IPS-NIHi7 (cell line): Measurements from ENCODE around the gene EPSTI1.
A peak's percentile ranks its signal among the peaks of the same experiment; 100 is the strongest.

Experiments
- DNase-seq: peaks from one replicate; pipeline ENCODE4 v3.0.0; 2012; ENCODE audit warnings: mixed read lengths; ENCODE audit errors: extremely low spot score

EPSTI1 gene

GRCh38 chr13:42852136-42852535 is 139.9 kb downstream of the EPSTI1 start:
- DNase-seq: no peak

- no peak for DNase-seq
These were observed 142.8 kb downstream of the EPSTI1 start for GRCh38 chr13:42849200-42849599.

GRCh38 chr13:42847891-42848663 is 144.0 kb downstream of the EPSTI1 start:
- DNase-seq: no peak

GRCh38 chr13:42836930-42837690 is 154.9 kb downstream of the EPSTI1 start:
- peak; percentile 32 for DNase-seq
